22Rv1 (cell line): Measurements from ENCODE around the gene PACSIN3.

Experiments
- H3K27ac ChIP-seq: fragments of 450-650 bp; 2 replicates; pipeline ENCODE4 v1.5.1; 2017
- CTCF ChIP-seq: fragments of 450-650 bp; IDR thresholded peaks from 2 replicates; pipeline ENCODE4 v1.5.1; 2017; ENCODE audit warnings: mild to moderate bottlenecking
- ZFX ChIP-seq: fragments of 450-650 bp; IDR thresholded peaks from 2 replicates; pipeline ENCODE4 v1.6.1; 2017; ENCODE audit warnings: antibody characterized with exemption, borderline replicate concordance

Gene PACSIN3

GRCh38 chr11:47178737-47179654, 7.2 kb downstream of the PACSIN3 start:
- no peak overlapping the region for H3K27ac ChIP-seq
- TF ChIP-seq ZFX = no peak
- TF ChIP-seq CTCF = no peak

- no peak overlapping the region for H3K27ac ChIP-seq
Observed at GRCh38 chr11:47178316-47178715, 7.9 kb downstream of the PACSIN3 start.

GRCh38 chr11:47177846-47178245, 8.4 kb downstream of the PACSIN3 start:
- peak overlapping the region; percentile 92 for H3K27ac ChIP-seq

More at GRCh38 chr11:47178316-47178715, 7.9 kb downstream of the PACSIN3 start:
- no peak for TF ChIP-seq ZFX
- no peak for TF ChIP-seq CTCF

GRCh38 chr11:47177229-47177845, 8.9 kb downstream of the PACSIN3 start:
- TF ChIP-seq ZFX (no peak), CTCF (peak; percentile 82)
- peak overlapping the region; percentile 92 for H3K27ac ChIP-seq

More at GRCh38 chr11:47177846-47178245, 8.4 kb downstream of the PACSIN3 start:
- no peak for TF ChIP-seq CTCF
- TF ChIP-seq ZFX = no peak

GRCh38 chr11:47176328-47177228, 9.7 kb downstream of the PACSIN3 start, which contains the start of gene ARFGAP2:
ARFGAP2 (minus strand) TSS chr11:47176879; CDS start chr11:47176853, 26 bp downstream.
- H3K27ac ChIP-seq = peak within 1 kb of the TSS; percentile 92
- TF ChIP-seq CTCF (no peak), ZFX (no peak)

GRCh38 chr11:47175746-47176327, 10.4 kb downstream of the PACSIN3 start:
- peak overlapping the region; percentile 92 for H3K27ac ChIP-seq
- no peak for TF ChIP-seq ZFX
- no peak for TF ChIP-seq CTCF
